ENCODE results near the gene ZCCHC9.
"Not testable (repeated sequence)": the region's sequence is repeated elsewhere in the genome, so short reads cannot be mapped to it uniquely, and the experiment has no call there.

ZCCHC9 gene

GRCh38 chr5:81308836-81309235 is 7.4 kb downstream of the ZCCHC9 start:
- DNase-seq (ENCODE audit: low read depth) = no peak

GRCh38 chr5:81310402-81311063 is 9.1 kb downstream of the ZCCHC9 start:
- DNase-seq (ENCODE audit: low read depth) = no peak

GRCh38 chr5:81313278-81313677 is 11.9 kb downstream of the ZCCHC9 start:
- no peak for DNase-seq (ENCODE audit: low read depth)

GRCh38 chr5:81313686-81314085 is 12.3 kb downstream of the ZCCHC9 start:
- peak; percentile 5 for DNase-seq (ENCODE audit: low read depth)

- peak; percentile 2 for DNase-seq (ENCODE audit: low read depth)
Observed at GRCh38 chr5:81314581-81314980, 13.2 kb downstream of the ZCCHC9 start.

GRCh38 chr5:81315336-81315735 is 13.9 kb downstream of the ZCCHC9 start:
- DNase-seq (ENCODE audit: low read depth) = peak; percentile 81

- DNase-seq (ENCODE audit: low read depth) = no peak
Observed at GRCh38 chr5:81315830-81316229, 14.4 kb downstream of the ZCCHC9 start.

GRCh38 chr5:81316571-81316970 is 15.2 kb downstream of the ZCCHC9 start:
- no peak for DNase-seq (ENCODE audit: low read depth)

- no peak for DNase-seq (ENCODE audit: low read depth)
Observed at GRCh38 chr5:81317536-81317935, 16.1 kb downstream of the ZCCHC9 start.

GRCh38 chr5:81326554-81326953 is 25.2 kb downstream of the ZCCHC9 start:
- DNase-seq (ENCODE audit: low read depth) = no peak

GRCh38 chr5:81334304-81335061 is 33.1 kb downstream of the ZCCHC9 start:
- no peak for DNase-seq (ENCODE audit: low read depth)

GRCh38 chr5:81335946-81336345 is 34.6 kb downstream of the ZCCHC9 start:
- no peak for DNase-seq (ENCODE audit: low read depth)

- DNase-seq (ENCODE audit: low read depth) = no peak
Observed at GRCh38 chr5:81336556-81336955, 35.2 kb downstream of the ZCCHC9 start.

- DNase-seq (ENCODE audit: low read depth) = no peak
Observed at GRCh38 chr5:81337803-81338202, 36.4 kb downstream of the ZCCHC9 start.

- DNase-seq (ENCODE audit: low read depth) = not testable (repeated sequence)
Observed at GRCh38 chr5:81338213-81338612, 36.8 kb downstream of the ZCCHC9 start.

- DNase-seq (ENCODE audit: low read depth) = no peak
Observed at GRCh38 chr5:81344736-81345135, 43.3 kb downstream of the ZCCHC9 start.

- DNase-seq (ENCODE audit: low read depth) = no peak
Observed at GRCh38 chr5:81345411-81346003, 44.1 kb downstream of the ZCCHC9 start.

- no peak for DNase-seq (ENCODE audit: low read depth)
Observed at GRCh38 chr5:81349161-81349560, 47.8 kb downstream of the ZCCHC9 start.

- DNase-seq (ENCODE audit: low read depth) = no peak
Observed at GRCh38 chr5:81350507-81350906, 49.1 kb downstream of the ZCCHC9 start.

- DNase-seq (ENCODE audit: low read depth) = no peak
Observed at GRCh38 chr5:81353189-81353588, 51.8 kb downstream of the ZCCHC9 start.

- no peak for DNase-seq (ENCODE audit: low read depth)
Observed at GRCh38 chr5:81354093-81354492, 52.7 kb downstream of the ZCCHC9 start.

- DNase-seq (ENCODE audit: low read depth) = no peak
Observed at GRCh38 chr5:81355291-81356251, 54.2 kb downstream of the ZCCHC9 start.
